ENCODE measurements around the gene TMIGD2.

- TF ChIP-seq CTCF (IDR thresholded peaks at IDR 0.05) = no peak
- no peak for TF ChIP-seq SIN3A (IDR thresholded peaks at IDR 0.05; ENCODE audit: borderline replicate concordance, insufficient read depth, low read depth, low read length)
Measured at GRCh38 chr19:4347521-4347920, 45.3 kb upstream of the TMIGD2 start.
